Vagina (tissue), 2 donors: ENCODE measurements around the gene MXRA7.
"Not testable (repeated sequence)": the region's sequence is repeated elsewhere in the genome, so short reads cannot be mapped to it uniquely, and the experiment has no call there.

ENCODE experiments used
- CTCF ChIP-seq, 3 experiments: fragments of 450-650 bp in 2 of 3; fragments of 200-600 bp in 1 of 3; sonication (generic) in 1 of 3; IDR thresholded peaks; one replicate each; pipeline ENCODE4 v1.5.1; 2017 to 2019; ENCODE audit warnings: antibody characterized with exemption in 3 of 3, mild to moderate bottlenecking in 2 of 3, moderate library complexity in 2 of 3
- POLR2AphosphoS5 ChIP-seq, 2 donors: sonication (generic); formaldehyde crosslinking; IDR thresholded peaks; one replicate each; pipeline ENCODE4 v1.9.0; 2017; ENCODE audit warnings: antibody characterized with exemption in 2 of 2, mild to moderate bottlenecking in 2 of 2, low read depth in 1 of 2; ENCODE audit not compliant: insufficient read depth in 1 of 2

GRCh38 chr17:76709951-76710862, 558 bp downstream of the MXRA7 start:
- not testable (repeated sequence) for TF ChIP-seq CTCF (IDR thresholded peaks at IDR 0.05); POLR2AphosphoS5 (IDR thresholded peaks at IDR 0.05; ENCODE audit: insufficient read depth in 1 of 2, low read depth in 1 of 2)
